HepG2 (cell line): ENCODE data around the gene SNAPIN. TPM values are rescaled to one million over a fixed set of nuclear protein-coding genes. Genes with fewer than 3 reads are reported as not detected.

Experiments used
- ARHGAP35 ChIP-seq: sonication (generic); formaldehyde crosslinking; IDR thresholded peaks from 2 replicates; pipeline ENCODE4 v1.9.0; 2022; ENCODE audit warnings: mild to moderate bottlenecking, inconsistent platforms, moderate library complexity, missing genetic modification reagents, borderline replicate concordance
- DNMT3B ChIP-seq: conservative IDR thresholded peaks from 2 replicates; pipeline ENCODE4 v1.6.1; 2016; ENCODE audit warnings: missing biosample characterization, control low read depth
- FOXK2 ChIP-seq: fragments of 450-650 bp; IDR thresholded peaks from 2 replicates; pipeline ENCODE4 v1.6.1; 2016
- FUBP1 ChIP-seq: sonication (generic); formaldehyde crosslinking; IDR thresholded peaks from 2 replicates; pipeline ENCODE4 v1.5.1; 2020; ENCODE audit warnings: missing genetic modification reagents, mild to moderate bottlenecking, borderline replicate concordance
- GPN1 ChIP-seq: sonication (generic); formaldehyde crosslinking; IDR thresholded peaks from 2 replicates; pipeline ENCODE4 v1.5.1; 2020; ENCODE audit warnings: missing genetic modification reagents, borderline replicate concordance
- HOXD1 ChIP-seq: sonication (generic); formaldehyde crosslinking; IDR thresholded peaks from 2 replicates; pipeline ENCODE4 v1.5.0; 2020; ENCODE audit warnings: missing genetic modification reagents
- JARID2 ChIP-seq: sonication (generic); formaldehyde crosslinking; IDR thresholded peaks from 2 replicates; pipeline ENCODE4 v1.8.1; 2023; ENCODE audit warnings: missing genetic modification reagents, inconsistent platforms; ENCODE audit not compliant: insufficient replicate concordance
- KDM3A ChIP-seq: IDR thresholded peaks from 2 replicates; pipeline ENCODE4 v1.6.1; 2018; ENCODE audit warnings: low read depth, missing compliant biosample characterization
- MTF1 ChIP-seq: sonication (generic); formaldehyde crosslinking; IDR thresholded peaks from 2 replicates; pipeline ENCODE4 v1.5.0; 2020; ENCODE audit warnings: missing genetic modification reagents
- STAG1 ChIP-seq: sonication (generic); formaldehyde crosslinking; IDR thresholded peaks from 2 replicates; pipeline ENCODE4 v1.4.0; 2020; ENCODE audit warnings: missing genetic modification reagents
- TEAD2 ChIP-seq: sonication (generic); formaldehyde crosslinking; IDR thresholded peaks from 2 replicates; pipeline ENCODE4 v1.9.0; 2021; ENCODE audit warnings: missing genetic modification reagents
- ZBTB7A ChIP-seq: sonication (generic); formaldehyde crosslinking; IDR thresholded peaks from 2 replicates; pipeline ENCODE4 v1.8.0; 2022; ENCODE audit warnings: mild to moderate bottlenecking, missing genetic modification reagents
- ZC3H13 ChIP-seq: sonication (generic); formaldehyde crosslinking; IDR thresholded peaks from 2 replicates; pipeline ENCODE4 v1.8.1; 2023; ENCODE audit warnings: mild to moderate bottlenecking, missing genetic modification reagents, moderate library complexity
- ZNF234 ChIP-seq: sonication (generic); formaldehyde crosslinking; conservative IDR thresholded peaks from 2 replicates; pipeline ENCODE4 v1.5.1; 2020; ENCODE audit warnings: mild to moderate bottlenecking, missing genetic modification reagents
- ZNF564 ChIP-seq: sonication (generic); formaldehyde crosslinking; IDR thresholded peaks from 2 replicates; pipeline ENCODE4 v1.8.1; 2023; ENCODE audit warnings: mild to moderate bottlenecking, missing genetic modification reagents
- ZNF703 ChIP-seq: sonication (generic); formaldehyde crosslinking; IDR thresholded peaks from 2 replicates; pipeline ENCODE4 v1.5.1; 2020; ENCODE audit warnings: missing genetic modification reagents, mild to moderate bottlenecking, moderate library complexity, borderline replicate concordance
- ZNF737 ChIP-seq: sonication (generic); formaldehyde crosslinking; IDR thresholded peaks from 2 replicates; pipeline ENCODE4 v1.5.0; 2020; ENCODE audit warnings: missing genetic modification reagents, mild to moderate bottlenecking, borderline replicate concordance
- polyA plus RNA-seq, 8 experiments: library from polyadenylated mRNA; depleted of rRNA in 3 of 8; stranded (reverse) in 7 of 8; unstranded in 1 of 8; fragments of >200 nt; fragmentation: Illumina TruSeq in 4 of 8; extraction: Trizol in 4 of 8; gene quantifications; 2 replicates each; pipeline versions ENCODE4 v1.2.1 to v1.2.3, GENCODE V29; 2011 to 2016; ENCODE audit warnings: low read depth in 4 of 8, missing spikeins in 1 of 8, mixed read lengths in 1 of 8; ENCODE audit not compliant: insufficient read depth in 1 of 8
- total RNA-seq, 5 experiments: library from RNA; depleted of rRNA; stranded (reverse); fragments of >200 nt; fragmentation: Illumina TruSeq; extraction: Trizol; gene quantifications; 2 replicates each; pipeline ENCODE4 v1.2.3, GENCODE V29; 2016; ENCODE audit warnings: low read depth in 1 of 5
- TF ChIP-seq, protein P1 (sequence below): sonication (generic); formaldehyde crosslinking; IDR thresholded peaks from 2 replicates; pipeline ENCODE4 v1.4.0; 2020; ENCODE audit warnings: missing genetic modification reagents
- TF ChIP-seq, protein P2 (sequence below): sonication (generic); formaldehyde crosslinking; IDR thresholded peaks from 2 replicates; pipeline ENCODE4 v1.4.0; 2020; ENCODE audit warnings: mild to moderate bottlenecking, missing genetic modification reagents
- TF ChIP-seq, protein P3 (sequence below): sonication (generic); formaldehyde crosslinking; IDR thresholded peaks from 2 replicates; pipeline ENCODE4 v1.9.0; 2021; ENCODE audit warnings: missing genetic modification reagents, mild to moderate bottlenecking, borderline replicate concordance

The SNAPIN gene
- total and polyA plus RNA-seq, 2 of the 13 experiments (the other 11 are each of a cell fraction or from before 2014, with no cell fraction given) = 23.9 to 25.7 TPM

GRCh38 chr1:153658400-153659174 is at the start of gene SNAPIN (continued):
- TF ChIP-seq ZC3H13 (CRISPR knock-in tag) (no peak), ARHGAP35 (no peak; the same call in 1 of the 2 replicates), DNMT3B (no peak), GPN1 (no peak), TEAD2 (no peak), MTF1 (no peak), STAG1 (CRISPR knock-in tag) (no peak), ZNF234 (CRISPR knock-in tag) (no peak), ZNF564 (CRISPR knock-in tag) (0 out of 2 replicates have a peak, but pooled peaks have one; percentile 27), HOXD1 (peak; percentile 41; the same call in 1 of the 2 replicates), FUBP1 (CRISPR knock-in tag) (no peak), ZNF737 (CRISPR knock-in tag) (no peak), KDM3A (CRISPR knock-in tag) (0 out of 2 replicates have a peak, but pooled peaks have one; percentile 68), ZBTB7A (no peak), FOXK2 (no peak), ZNF703 (CRISPR knock-in tag) (no peak), JARID2 (CRISPR knock-in tag) (peak; percentile 33)
- TF ChIP-seq, protein P1, sequence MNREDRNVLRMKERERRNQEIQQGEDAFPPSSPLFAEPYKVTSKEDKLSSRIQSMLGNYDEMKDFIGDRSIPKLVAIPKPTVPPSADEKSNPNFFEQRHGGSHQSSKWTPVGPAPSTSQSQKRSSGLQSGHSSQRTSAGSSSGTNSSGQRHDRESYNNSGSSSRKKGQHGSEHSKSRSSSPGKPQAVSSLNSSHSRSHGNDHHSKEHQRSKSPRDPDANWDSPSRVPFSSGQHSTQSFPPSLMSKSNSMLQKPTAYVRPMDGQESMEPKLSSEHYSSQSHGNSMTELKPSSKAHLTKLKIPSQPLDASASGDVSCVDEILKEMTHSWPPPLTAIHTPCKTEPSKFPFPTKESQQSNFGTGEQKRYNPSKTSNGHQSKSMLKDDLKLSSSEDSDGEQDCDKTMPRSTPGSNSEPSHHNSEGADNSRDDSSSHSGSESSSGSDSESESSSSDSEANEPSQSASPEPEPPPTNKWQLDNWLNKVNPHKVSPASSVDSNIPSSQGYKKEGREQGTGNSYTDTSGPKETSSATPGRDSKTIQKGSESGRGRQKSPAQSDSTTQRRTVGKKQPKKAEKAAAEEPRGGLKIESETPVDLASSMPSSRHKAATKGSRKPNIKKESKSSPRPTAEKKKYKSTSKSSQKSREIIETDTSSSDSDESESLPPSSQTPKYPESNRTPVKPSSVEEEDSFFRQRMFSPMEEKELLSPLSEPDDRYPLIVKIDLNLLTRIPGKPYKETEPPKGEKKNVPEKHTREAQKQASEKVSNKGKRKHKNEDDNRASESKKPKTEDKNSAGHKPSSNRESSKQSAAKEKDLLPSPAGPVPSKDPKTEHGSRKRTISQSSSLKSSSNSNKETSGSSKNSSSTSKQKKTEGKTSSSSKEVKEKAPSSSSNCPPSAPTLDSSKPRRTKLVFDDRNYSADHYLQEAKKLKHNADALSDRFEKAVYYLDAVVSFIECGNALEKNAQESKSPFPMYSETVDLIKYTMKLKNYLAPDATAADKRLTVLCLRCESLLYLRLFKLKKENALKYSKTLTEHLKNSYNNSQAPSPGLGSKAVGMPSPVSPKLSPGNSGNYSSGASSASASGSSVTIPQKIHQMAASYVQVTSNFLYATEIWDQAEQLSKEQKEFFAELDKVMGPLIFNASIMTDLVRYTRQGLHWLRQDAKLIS (CRISPR knock-in tag) = no peak
- TF ChIP-seq, protein P2, sequence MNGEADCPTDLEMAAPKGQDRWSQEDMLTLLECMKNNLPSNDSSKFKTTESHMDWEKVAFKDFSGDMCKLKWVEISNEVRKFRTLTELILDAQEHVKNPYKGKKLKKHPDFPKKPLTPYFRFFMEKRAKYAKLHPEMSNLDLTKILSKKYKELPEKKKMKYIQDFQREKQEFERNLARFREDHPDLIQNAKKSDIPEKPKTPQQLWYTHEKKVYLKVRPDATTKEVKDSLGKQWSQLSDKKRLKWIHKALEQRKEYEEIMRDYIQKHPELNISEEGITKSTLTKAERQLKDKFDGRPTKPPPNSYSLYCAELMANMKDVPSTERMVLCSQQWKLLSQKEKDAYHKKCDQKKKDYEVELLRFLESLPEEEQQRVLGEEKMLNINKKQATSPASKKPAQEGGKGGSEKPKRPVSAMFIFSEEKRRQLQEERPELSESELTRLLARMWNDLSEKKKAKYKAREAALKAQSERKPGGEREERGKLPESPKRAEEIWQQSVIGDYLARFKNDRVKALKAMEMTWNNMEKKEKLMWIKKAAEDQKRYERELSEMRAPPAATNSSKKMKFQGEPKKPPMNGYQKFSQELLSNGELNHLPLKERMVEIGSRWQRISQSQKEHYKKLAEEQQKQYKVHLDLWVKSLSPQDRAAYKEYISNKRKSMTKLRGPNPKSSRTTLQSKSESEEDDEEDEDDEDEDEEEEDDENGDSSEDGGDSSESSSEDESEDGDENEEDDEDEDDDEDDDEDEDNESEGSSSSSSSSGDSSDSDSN (CRISPR knock-in tag) = peak; percentile 52
- TF ChIP-seq, protein P3, sequence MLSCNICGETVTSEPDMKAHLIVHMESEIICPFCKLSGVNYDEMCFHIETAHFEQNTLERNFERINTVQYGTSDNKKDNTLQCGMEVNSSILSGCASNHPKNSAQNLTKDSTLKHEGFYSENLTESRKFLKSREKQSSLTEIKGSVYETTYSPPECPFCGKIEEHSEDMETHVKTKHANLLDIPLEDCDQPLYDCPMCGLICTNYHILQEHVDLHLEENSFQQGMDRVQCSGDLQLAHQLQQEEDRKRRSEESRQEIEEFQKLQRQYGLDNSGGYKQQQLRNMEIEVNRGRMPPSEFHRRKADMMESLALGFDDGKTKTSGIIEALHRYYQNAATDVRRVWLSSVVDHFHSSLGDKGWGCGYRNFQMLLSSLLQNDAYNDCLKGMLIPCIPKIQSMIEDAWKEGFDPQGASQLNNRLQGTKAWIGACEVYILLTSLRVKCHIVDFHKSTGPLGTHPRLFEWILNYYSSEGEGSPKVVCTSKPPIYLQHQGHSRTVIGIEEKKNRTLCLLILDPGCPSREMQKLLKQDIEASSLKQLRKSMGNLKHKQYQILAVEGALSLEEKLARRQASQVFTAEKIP = no peak
